Epithelial cell of esophagus (primary cell): ENCODE measurements around the gene TMEM161B.

Experiments
- DNase-seq: peaks from one replicate; pipeline ENCODE4 v3.0.0; 2010; ENCODE audit warnings: low read depth
- H3K4me3 ChIP-seq: 2 replicates; pipeline ENCODE4 v1.5.1; 2011; ENCODE audit warnings: mild to moderate bottlenecking, low read length, control low read depth
- CTCF ChIP-seq: IDR thresholded peaks from 2 replicates; pipeline ENCODE4 v1.5.1; 2011; ENCODE audit warnings: low read depth, mild to moderate bottlenecking, low read length, control low read depth, inconsistent platforms; ENCODE audit not compliant: insufficient read depth; ENCODE audit errors: missing control alignments

TMEM161B gene

GRCh38 chr5:88150747-88151146 is 117.9 kb downstream of the TMEM161B start:
- no peak overlapping the region for H3K4me3 ChIP-seq
- no peak for TF ChIP-seq CTCF
- no peak for DNase-seq

- H3K4me3 ChIP-seq = no peak overlapping the region
- DNase-seq = peak; percentile 36
Measured at GRCh38 chr5:88145611-88146467, 122.8 kb downstream of the TMEM161B start.

GRCh38 chr5:88145221-88145610 is 123.4 kb downstream of the TMEM161B start:
- TF ChIP-seq CTCF = no peak
- DNase-seq = no peak
- H3K4me3 ChIP-seq = no peak overlapping the region

More at GRCh38 chr5:88145611-88146467, 122.8 kb downstream of the TMEM161B start:
- TF ChIP-seq CTCF = no peak
